HG02571 (cell line): ENCODE data around the gene CNKSR2.

Experiments used
- ATAC-seq: cut with Tn5 transposase; IDR thresholded peaks from one replicate; pipeline ENCODE4 v1.9.1; 2021; ENCODE audit warnings: mild to moderate bottlenecking, moderate library complexity; ENCODE audit not compliant: unreplicated experiment

CNKSR2 gene

GRCh38 chrX:21374163-21374993 is at the start of gene CNKSR2:
TSS of gene CNKSR2 (plus strand) at chrX:21374418. CDS start at chrX:21374898, 480 bp downstream.
- ATAC-seq, result peak; percentile 53

- ATAC-seq, result no peak
Measured at GRCh38 chrX:21354725-21355124, 19.5 kb upstream of the CNKSR2 start.

GRCh38 chrX:21355831-21356230 is 18.4 kb upstream of the CNKSR2 start:
- ATAC-seq, result no peak

GRCh38 chrX:21369613-21370012 is 4.6 kb upstream of the CNKSR2 start:
- no peak for ATAC-seq

- no peak for ATAC-seq
Measured at GRCh38 chrX:21373001-21373400, 1.2 kb upstream of the CNKSR2 start.

- ATAC-seq, result peak; percentile 25
Measured at GRCh38 chrX:21373637-21374162, 518 bp upstream of the CNKSR2 start.

GRCh38 chrX:21374994-21375707 is 933 bp downstream of the CNKSR2 start:
- ATAC-seq, result peak; percentile 10

GRCh38 chrX:21375708-21376009 is 1.4 kb downstream of the CNKSR2 start:
- no peak for ATAC-seq

GRCh38 chrX:21376636-21377035 is 2.4 kb downstream of the CNKSR2 start:
- ATAC-seq, result no peak

GRCh38 chrX:21379991-21380390 is 5.8 kb downstream of the CNKSR2 start:
- no peak for ATAC-seq

- ATAC-seq, result no peak
Measured at GRCh38 chrX:21382715-21383114, 8.5 kb downstream of the CNKSR2 start.

- no peak for ATAC-seq
Measured at GRCh38 chrX:21383546-21383945, 9.3 kb downstream of the CNKSR2 start.

GRCh38 chrX:21384178-21384577 is 10.0 kb downstream of the CNKSR2 start:
- no peak for ATAC-seq

GRCh38 chrX:21394792-21395191 is 20.6 kb downstream of the CNKSR2 start:
- no peak for ATAC-seq

GRCh38 chrX:21398426-21398825 is 24.2 kb downstream of the CNKSR2 start:
- ATAC-seq, result no peak

- ATAC-seq, result no peak
Measured at GRCh38 chrX:21400408-21401121, 26.3 kb downstream of the CNKSR2 start.

- no peak for ATAC-seq
Measured at GRCh38 chrX:21408307-21408706, 34.1 kb downstream of the CNKSR2 start.

- ATAC-seq, result no peak
Measured at GRCh38 chrX:21408788-21409187, 34.6 kb downstream of the CNKSR2 start.

- ATAC-seq, result no peak
Measured at GRCh38 chrX:21412029-21412428, 37.8 kb downstream of the CNKSR2 start.

GRCh38 chrX:21412883-21413282 is 38.7 kb downstream of the CNKSR2 start:
- no peak for ATAC-seq

GRCh38 chrX:21427086-21427485 is 52.9 kb downstream of the CNKSR2 start:
- no peak for ATAC-seq
